GM19452 (cell line): ENCODE results near the gene FCHSD2.
"Not testable (repeated sequence)": the region's sequence is repeated elsewhere in the genome, so short reads cannot be mapped to it uniquely, and the experiment has no call there.

ENCODE experiments used
- ATAC-seq: cut with Tn5 transposase; IDR thresholded peaks from one replicate; pipeline ENCODE4 v1.9.1; 2021; ENCODE audit not compliant: unreplicated experiment

The FCHSD2 gene

DNA sequence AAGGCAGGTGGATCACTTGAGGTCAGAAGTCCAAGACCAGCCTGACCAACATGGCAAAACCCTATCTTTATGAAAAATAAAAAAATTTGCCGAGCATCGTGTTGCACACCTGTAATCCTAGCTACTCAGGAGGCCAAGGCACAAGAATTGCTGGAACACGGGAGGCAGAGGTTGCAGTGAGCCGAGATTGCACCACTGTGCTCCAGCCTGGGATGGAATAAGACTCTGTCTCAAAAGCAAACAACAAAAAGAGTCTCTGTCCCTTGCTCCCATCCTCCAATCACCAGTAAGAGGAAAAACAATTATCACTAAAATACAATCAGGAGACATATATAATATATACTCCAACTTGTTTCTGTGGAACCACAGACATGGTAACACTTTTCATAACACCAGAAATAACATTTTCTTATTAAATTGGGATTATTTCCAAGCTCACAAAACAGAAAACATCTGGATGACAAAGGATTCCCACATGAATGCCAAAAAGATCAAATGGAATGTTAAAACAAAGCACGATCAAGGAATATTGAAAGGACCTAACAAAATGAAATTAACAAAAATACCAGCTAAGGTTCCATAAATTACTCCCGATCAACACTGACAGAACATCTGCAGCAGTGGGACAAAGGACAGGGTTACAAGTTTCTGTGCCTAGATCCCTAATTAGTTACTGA lies 15.2 kb downstream of the FCHSD2 start:
- ATAC-seq: no peak

DNA sequence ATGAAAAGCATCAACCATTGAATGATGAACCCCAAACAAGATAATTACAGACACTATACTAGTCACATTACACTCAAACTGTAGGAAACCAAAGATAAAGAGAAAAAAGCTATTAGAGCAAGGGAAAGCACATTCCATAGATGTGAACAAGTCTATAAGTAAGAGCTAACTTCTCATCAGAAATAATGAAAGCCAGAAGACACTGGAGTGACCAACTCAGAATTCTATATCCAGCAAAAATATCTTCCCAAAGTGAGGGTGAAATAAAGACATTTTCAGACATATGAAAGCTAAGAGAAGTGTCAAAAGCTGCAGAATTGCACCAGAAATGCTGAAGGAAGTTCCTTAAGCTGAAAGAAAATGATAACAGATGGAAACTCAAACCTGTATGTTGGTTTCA lies 17.3 kb downstream of the FCHSD2 start:
- ATAC-seq: no peak

DNA sequence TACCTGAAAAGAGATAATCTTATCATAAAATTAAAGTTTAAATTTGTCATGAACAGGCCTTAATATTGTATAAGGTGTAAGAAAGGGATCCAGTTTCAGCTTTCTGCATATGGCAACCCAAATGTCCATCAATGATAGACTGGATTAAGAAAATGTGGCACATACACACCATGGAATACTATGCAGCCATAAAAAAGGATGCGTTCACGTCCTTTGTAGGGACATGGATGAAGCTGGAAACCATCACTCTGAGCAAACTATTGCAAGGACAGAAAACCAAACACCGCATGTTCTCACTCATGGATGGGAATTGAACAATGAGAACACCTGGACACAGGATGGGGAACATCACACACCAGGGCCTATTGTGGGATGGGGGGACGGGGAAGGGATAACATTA lies 18.2 kb downstream of the FCHSD2 start:
- not testable (repeated sequence) for ATAC-seq

DNA sequence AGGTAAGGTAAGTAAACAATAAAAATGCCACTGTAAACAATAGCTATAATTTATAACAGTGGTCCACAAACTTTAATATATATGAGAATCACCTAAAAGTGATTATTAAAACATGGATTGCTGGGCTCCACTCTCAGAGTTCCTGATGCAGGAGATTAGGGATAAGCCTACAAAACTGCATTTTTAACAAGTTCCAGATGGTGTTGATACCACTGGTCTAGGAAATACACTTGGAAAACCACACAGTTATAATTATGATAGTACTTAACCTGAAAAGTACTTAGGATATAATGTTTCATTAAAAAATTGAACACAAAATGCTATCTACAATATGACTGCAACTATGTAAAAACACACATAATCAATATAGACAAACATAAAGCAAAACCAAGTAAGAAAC lies 20.4 kb downstream of the FCHSD2 start:
- no peak for ATAC-seq

DNA sequence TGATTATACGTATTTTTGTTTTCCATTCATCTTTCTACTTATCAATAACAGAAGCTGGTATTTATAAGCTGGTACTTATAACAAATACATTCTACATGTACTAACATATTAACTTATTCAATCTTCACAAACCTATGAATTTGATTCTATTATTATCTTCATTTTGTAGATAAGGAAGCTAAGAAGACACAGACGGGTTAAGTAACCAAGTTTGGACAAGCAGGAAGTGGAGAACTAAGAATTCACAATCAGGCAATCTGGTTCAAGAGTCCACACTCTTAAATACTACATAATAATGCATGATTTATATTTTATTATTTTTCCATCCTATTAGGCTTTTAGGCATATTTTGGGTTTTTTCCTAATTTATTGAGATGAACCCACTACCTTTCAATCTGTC lies 25.0 kb downstream of the FCHSD2 start:
- ATAC-seq: no peak

DNA sequence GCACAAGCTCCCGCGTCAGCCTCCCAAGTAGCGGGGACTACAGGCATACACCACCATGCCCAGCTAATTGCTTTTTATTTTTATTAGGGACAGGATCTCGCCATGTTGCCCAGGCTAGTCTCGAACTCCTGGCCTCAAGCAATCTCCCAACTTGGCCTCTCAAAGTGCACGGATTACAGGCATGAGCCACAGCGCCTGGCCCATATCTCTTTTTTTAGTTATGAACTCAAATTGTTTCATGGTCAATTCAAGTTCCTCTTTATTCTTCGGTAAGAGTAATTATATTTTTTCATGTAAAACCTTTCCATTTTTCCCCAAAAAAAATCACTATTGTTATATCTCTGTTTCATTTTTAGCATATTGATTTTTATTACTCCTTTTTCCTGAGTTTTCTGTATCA lies 25.5 kb downstream of the FCHSD2 start:
- ATAC-seq: no peak

DNA sequence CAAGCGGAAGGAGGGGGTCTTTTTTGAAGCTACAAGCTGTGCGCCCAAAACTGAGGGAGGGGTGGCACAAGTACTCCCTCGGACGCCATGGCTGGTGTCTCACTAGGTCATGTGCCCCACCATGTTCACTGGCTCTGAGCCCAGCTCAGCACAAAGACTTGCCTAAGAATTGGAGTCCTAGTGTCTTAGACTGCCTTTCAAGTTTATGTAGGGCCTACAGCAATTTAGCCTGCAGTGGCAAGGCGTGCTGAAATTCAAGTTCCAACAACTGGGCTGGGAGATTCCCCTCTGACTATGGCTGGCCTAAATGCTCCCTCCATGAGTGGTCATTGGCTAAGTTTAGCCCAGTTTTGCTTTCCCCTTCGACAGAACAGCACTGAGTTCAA lies 27.3 kb downstream of the FCHSD2 start:
- no peak for ATAC-seq

DNA sequence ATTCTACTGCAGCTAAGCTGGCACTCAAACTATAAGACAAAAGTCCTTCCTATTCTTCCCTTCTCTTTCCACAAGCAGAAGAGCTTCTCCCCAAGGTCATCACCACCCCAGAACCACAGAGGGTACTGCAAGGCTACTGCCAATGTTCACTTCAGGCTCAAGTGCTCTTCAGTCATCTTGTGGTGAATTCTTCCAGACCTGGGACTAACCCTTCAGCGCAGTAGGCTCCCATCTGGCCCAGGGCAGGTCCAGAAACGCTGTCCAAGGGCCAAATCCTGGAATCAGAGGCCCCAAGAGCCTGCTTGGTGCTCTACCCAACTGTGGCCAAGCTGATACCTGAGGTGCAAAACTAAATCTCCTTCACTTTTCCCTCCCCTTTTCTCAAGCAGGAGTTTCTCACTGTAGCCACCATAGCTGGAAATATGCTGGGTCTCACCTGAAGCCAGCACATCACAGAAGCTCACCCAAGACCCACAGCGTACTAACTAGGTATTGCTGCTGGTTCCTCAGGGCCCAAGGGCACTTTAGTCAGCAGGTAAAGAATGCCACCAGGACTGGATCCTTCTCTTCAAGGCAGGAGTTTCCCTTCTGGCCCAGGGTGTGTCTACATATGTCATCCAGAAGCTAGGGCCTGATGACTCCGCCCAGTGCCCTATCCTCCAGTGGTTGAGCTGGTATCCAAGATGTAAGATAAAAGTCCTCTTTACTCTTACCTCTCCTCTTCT lies 27.8 kb downstream of the FCHSD2 start:
- ATAC-seq: no peak

DNA sequence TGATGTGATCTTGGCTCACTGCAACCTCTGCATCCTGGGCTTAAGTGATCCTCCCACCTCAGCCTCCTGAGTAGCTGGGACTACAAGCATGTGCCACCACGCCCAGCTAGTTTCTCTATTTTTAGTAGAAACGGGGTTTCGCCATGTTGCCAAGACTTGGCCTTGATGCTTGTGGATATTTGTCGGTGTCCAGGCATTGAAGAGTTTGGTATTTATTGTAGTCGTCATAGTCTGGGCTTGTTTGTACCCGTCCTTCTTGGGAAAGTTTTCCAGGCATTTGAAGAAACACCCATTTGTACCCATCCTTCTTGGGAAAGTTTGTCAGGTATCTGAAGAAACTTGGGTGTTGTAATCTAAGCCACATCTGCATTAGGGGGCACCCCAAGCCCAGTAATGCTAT lies 28.7 kb downstream of the FCHSD2 start:
- no peak for ATAC-seq

DNA sequence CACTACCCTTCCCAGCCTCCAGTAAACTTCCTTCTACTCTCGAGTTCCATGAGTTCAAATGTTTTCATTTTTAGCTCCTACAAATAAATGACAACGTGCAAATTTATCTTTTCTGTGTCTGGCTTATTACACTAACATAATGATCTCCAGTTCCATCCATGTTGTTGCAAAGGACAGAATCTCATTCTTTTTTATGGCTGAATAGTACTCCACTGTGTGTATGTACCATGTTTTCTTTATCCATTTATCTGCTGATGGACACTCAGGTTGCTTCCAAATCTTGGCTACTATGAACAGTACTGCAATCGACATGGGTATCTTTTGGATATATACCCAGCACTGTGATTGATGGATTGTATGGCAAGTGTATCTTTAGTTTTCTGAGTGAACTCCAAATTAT lies 34.5 kb downstream of the FCHSD2 start:
- no peak for ATAC-seq

DNA sequence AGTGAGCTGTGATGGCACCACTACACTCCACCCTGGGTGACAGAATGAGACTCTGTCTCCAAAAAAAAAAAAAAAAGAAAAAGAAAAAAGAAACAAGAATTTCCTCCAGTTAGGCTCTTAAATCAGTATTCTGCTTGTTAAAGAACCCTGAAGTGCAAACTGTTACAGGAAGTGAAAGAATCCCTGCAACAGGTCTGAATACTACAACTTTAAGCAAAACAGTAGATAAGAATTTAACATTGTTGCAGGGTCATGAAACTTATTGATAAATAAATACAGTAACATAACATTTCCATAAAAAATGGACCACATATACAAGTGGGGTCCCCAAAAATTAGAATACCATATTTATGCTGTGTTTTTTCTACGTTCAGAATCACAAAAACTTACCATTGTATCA lies 35.8 kb downstream of the FCHSD2 start:
- no peak for ATAC-seq

DNA sequence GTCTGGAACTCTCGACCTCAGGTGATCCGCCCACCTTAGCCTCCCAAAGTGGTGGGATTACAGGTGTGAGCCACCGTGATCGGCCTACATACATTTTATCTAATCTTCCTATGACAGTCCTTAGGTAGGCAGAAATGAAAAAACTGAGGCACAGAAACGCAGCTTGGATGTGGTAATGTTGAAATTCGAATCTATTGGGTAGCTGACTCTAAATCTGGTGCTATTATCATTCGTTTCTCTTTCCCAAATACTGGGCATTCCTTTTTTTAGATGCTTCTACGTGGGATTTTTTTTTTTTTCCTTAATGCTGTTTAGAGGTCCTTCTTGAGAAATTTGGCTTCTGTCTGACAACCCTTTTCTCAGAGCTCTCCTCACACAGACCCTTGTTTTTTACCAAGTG lies 41.5 kb downstream of the FCHSD2 start:
- ATAC-seq: no peak

DNA sequence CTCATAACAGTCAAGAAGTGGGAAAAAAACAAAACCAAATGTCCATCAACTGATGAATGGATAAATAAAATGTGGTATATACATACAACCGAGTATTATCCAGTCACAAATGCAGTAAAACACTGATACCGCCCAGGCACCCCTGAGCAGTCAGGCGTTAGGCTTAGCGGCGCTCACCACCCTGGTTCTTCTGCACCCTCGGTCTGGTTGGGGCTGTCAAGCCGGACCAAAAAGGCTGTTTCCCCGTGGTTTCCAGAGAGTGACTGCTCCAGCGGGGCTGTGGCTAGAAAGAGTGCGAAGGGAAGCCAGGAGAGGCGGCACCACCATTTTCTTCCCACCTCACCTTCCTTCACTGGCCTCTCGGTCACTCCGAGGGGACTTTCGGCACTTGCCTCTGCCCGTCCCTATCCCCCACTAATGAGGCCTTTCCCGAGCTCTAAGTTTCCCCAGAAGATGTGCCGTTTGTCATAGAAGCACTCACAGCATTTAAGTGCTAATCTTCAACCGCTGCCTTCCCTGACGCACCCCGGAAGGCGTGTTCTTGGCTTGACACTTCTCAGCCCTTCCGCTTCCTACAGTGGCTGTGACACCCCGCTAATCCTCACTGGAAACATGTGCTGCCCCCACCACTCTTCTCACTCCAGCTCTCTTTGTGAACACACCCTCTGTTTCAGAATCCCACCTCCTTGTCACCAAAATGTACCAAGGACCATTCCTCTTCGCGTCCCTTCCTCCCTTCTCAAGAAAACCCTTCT lies 42.4 kb downstream of the FCHSD2 start:
- ATAC-seq: no peak

DNA sequence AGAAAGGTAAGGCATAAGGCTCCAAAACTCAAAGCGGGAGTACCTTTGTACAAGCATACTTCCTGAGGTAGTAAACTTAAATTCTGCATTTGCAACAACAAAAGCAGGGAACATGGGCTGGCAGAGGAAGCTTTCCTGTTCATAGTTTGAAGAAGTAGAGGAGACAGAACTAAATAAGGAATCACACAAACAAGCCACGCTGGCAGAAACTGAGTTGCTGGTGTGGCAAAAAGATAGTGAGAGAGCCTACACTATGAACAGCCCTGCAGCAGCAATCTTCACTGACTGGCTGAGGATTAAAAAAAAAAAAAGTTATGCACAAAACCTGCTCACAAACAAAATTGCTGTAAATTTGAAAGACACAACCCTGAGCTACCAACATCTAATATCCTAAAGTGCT lies 46.5 kb downstream of the FCHSD2 start:
- ATAC-seq: no peak

DNA sequence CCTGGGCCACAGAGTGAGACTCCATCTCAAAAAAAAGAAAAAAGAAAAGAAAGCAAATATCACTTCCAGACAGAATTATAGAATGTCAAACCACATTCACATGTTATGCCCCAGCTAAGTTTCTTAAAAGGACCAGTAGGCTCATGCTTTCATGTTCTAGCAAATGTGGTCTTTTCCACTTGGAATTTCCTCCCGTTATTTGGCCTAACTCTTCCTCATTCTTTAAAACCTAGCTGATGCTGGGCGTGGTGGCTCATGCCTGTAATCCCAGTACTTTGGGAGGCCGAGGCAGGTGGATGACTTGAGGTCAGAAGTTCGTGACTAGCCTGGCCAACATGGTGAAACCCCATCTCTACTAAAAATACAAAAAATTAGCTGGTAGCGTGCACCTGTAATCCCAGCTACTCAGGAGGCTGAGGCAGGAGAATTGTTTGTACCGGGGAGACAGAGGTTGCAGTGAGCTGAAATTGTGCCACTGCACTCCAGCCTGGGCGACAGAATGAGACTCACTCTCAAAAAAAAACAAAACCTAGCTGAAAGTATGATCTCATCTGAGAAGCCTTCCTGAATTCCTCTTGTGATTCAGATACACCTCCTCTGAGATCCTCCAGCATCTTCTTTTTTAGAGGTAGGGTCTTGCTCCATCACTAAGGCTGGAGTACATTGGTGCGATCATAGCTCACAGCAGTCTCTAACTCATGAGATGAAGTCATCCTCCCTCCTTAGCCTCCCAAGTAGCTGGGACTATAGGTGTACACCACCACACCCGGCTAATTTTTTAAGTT lies 50.4 kb downstream of the FCHSD2 start:
- no peak for ATAC-seq

DNA sequence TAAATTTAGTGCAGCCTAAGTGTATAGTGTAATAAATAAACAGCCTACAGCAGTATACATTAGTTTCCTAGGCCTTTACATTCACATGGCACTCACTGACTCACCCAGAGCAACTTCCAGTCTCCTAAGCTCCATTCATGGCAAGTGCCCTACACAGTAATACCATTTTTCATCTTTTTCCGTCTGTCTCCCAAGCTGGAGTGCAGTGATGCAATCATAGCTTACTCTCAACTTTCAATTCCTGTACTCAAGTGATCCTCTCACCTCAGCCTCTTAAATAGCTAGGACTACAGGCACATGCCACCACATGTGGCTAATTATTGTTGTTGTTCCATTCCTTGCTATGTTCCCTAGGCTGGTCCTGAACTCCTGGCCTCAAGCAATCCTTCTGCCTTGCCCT lies 54.4 kb downstream of the FCHSD2 start:
- ATAC-seq: no peak

DNA sequence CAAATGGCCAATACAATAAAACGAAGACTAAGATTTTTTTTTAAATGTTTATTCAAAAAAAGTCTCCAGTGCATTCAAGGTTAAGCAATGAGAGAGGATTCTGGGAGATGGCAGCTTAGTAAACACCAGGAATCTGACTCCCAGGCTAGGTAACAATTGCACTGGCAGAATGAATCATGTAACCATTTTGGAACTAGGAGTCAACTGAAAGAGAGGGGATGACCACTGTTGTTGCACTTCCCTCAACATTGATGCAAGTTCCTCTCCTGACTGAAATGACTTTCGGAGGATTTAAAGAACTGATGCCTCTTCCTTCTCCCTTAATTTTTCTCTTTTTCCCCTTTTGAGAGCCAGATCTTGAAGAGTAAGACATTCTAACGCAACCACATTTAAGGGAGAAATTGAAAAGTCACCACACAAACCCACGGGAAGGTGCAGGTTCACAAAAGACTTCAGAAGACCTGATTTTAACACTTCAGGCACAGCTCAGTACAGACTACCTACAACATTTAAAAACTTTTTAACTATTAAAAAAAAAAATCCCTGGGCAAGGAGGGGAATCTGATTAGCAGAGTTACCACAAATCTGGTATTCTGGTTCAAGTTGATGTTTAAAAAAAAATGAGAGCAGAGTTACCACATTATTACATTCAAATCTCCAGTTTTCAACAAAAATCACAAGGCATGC lies 56.8 kb downstream of the FCHSD2 start:
- no peak for ATAC-seq

DNA sequence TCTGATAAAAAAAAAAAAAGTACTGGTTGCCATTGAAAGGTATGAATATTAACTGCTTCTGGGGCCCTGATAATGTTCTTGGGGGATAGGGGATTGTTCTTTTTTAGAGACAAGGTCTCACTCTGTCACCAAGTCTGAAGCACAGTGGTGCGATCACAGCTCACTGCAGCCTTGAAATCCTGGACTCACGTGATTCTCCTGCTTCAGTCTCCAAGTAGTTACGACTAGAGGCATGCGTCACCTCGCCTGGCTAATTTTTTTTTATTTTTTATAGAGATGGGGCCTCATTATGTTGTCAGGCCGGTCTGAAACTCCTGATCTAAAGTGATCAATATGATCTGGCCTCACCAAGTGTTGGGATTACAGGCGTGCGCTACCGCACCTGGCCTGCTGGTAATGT lies 63.5 kb downstream of the FCHSD2 start:
- no peak for ATAC-seq

DNA sequence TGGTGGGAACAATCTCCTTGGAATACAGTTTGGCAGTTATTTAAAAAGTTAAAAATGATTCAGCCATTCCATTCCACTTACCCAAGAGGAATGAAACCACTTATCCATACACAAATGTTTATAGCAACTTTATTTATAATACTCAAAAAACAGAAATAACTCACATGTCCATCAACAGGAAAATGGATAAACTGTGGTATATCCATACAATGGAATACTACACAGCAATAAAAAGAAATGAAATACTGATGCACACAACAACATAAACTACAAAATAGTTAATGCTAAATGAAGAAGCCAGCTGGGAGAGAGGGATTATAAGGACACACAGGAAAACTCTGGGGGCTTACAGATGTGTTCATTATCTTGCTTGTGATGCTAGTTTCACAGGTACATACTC lies 64.7 kb downstream of the FCHSD2 start:
- ATAC-seq: no peak

DNA sequence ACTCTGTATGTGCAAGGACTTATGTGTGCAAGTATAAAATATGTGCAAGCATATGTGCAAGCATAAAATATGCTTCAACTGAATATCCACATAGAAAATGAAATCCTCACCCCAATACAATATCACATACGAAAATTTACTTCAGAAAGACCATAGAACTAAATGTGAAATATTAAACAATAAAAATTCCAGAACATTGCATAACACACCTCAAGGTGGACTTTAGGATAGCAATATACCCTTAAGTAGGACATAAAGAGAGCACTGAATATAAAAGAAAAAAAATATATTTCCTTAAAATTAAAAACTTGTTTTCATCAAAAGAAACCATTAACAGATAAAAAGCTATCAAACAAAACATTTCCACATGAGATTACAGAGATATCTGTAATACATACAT lies 67.8 kb downstream of the FCHSD2 start:
- ATAC-seq: no peak

DNA sequence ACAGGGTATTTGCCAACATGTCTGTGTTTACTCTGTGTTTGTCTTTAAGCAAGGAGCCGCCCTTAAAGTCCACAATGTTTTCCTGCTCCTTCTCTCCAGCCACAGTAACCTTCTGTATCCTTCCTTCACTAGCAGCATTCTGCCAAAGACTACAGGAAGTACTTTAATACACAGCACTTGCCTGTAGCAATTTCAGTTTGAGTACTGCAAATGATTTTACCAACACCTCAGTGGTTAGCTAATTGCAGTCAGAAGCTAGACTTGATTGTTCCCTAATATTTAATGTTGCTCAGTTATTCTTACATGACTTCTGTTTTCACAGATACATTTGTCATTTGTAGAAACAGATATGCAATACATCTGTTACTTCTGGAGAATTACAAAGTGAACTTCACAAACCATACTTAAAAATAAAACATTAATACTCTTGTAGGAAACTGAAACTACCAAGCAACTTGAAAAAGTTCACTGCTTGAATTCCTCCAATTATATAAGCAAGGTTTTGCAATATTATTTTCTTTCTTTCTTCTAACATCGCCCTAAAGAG lies 69.1 kb downstream of the FCHSD2 start:
- ATAC-seq: peak; percentile 59
